ENCODE measurements around the gene EXOSC10. TPM values are rescaled to one million over a fixed set of nuclear protein-coding genes. Genes with fewer than 3 reads are reported as not detected.

Gene EXOSC10
- total RNA-seq, 1 experiment from 2014 or later, result 73.0 TPM

GRCh38 chr1:11138029-11138428, 38.4 kb upstream of the EXOSC10 start:
- ATAC-seq, result no peak

DNA sequence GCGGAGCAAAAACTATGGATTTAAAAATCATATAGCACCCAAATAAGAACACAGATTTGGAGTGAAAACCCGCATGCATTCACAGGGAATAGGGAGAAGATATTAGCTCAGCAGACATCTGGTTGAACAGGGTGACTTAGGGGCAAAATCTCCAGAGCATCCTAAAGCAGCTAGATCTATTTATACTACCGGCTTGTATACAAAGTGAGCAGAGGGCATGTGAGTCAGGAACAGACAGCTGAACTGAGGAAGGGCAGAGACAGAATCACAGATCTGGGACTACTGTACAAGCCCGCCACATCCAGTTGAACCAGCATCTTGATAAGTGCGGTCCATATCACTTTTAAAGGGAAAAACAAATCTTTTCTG, 35.2 kb upstream of the EXOSC10 start:
- Mint-ChIP-seq H3K4me1 (no peaks in the 10 kb centered on the region), H3K27me3 (ENCODE audit: low read depth) (no peaks in the 10 kb centered on the region), H3K9me3 (no peaks in the 10 kb centered on the region), H3K27ac (no peak overlapping the region), H3K4me3 (no peak overlapping the region), H3K36me3 (peaks cover 39% of the 10 kb centered on the region)
- ATAC-seq (no peak), DNase-seq (ENCODE audit: low spot score) (no peak)
- ChIA-PET POLR2A (no interaction called here), CTCF (no interaction called here)
- TF ChIP-seq SMAD4 (CRISPR knock-in tag; IDR thresholded peaks at IDR 0.05), result no peak
- TF ChIP-seq, protein P1, sequence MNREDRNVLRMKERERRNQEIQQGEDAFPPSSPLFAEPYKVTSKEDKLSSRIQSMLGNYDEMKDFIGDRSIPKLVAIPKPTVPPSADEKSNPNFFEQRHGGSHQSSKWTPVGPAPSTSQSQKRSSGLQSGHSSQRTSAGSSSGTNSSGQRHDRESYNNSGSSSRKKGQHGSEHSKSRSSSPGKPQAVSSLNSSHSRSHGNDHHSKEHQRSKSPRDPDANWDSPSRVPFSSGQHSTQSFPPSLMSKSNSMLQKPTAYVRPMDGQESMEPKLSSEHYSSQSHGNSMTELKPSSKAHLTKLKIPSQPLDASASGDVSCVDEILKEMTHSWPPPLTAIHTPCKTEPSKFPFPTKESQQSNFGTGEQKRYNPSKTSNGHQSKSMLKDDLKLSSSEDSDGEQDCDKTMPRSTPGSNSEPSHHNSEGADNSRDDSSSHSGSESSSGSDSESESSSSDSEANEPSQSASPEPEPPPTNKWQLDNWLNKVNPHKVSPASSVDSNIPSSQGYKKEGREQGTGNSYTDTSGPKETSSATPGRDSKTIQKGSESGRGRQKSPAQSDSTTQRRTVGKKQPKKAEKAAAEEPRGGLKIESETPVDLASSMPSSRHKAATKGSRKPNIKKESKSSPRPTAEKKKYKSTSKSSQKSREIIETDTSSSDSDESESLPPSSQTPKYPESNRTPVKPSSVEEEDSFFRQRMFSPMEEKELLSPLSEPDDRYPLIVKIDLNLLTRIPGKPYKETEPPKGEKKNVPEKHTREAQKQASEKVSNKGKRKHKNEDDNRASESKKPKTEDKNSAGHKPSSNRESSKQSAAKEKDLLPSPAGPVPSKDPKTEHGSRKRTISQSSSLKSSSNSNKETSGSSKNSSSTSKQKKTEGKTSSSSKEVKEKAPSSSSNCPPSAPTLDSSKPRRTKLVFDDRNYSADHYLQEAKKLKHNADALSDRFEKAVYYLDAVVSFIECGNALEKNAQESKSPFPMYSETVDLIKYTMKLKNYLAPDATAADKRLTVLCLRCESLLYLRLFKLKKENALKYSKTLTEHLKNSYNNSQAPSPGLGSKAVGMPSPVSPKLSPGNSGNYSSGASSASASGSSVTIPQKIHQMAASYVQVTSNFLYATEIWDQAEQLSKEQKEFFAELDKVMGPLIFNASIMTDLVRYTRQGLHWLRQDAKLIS (CRISPR knock-in tag; IDR thresholded peaks at IDR 0.05; ENCODE audit: borderline replicate concordance), result no peak
- TF ChIP-seq, protein P2, sequence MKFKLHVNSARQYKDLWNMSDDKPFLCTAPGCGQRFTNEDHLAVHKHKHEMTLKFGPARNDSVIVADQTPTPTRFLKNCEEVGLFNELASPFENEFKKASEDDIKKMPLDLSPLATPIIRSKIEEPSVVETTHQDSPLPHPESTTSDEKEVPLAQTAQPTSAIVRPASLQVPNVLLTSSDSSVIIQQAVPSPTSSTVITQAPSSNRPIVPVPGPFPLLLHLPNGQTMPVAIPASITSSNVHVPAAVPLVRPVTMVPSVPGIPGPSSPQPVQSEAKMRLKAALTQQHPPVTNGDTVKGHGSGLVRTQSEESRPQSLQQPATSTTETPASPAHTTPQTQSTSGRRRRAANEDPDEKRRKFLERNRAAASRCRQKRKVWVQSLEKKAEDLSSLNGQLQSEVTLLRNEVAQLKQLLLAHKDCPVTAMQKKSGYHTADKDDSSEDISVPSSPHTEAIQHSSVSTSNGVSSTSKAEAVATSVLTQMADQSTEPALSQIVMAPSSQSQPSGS (CRISPR knock-in tag; IDR thresholded peaks at IDR 0.05; ENCODE audit: borderline replicate concordance, low read depth), result no peak
- no peak for TF ChIP-seq CREB1 (CRISPR knock-in tag; IDR thresholded peaks at IDR 0.05)
- TF ChIP-seq, protein P3, sequence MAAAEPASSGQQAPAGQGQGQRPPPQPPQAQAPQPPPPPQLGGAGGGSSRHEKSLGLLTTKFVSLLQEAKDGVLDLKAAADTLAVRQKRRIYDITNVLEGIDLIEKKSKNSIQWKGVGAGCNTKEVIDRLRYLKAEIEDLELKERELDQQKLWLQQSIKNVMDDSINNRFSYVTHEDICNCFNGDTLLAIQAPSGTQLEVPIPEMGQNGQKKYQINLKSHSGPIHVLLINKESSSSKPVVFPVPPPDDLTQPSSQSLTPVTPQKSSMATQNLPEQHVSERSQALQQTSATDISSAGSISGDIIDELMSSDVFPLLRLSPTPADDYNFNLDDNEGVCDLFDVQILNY (CRISPR knock-in tag; IDR thresholded peaks at IDR 0.05), result no peak
- TF ChIP-seq JUN (CRISPR knock-in tag; IDR thresholded peaks at IDR 0.05), result no peak
- TF ChIP-seq ATF1 (CRISPR knock-in tag; IDR thresholded peaks at IDR 0.05), result no peak
- no peak for TF ChIP-seq TCF7 (CRISPR knock-in tag; IDR thresholded peaks at IDR 0.05; ENCODE audit: low read depth)

More at GRCh38 chr1:11138029-11138428, 38.4 kb upstream of the EXOSC10 start:
- no peak for DNase-seq (ENCODE audit: low spot score)
- Mint-ChIP-seq H3K9me3 (no peaks in the 10 kb centered on the region), H3K4me3 (no peak overlapping the region), H3K4me1 (no peaks in the 10 kb centered on the region), H3K27me3 (ENCODE audit: low read depth) (no peaks in the 10 kb centered on the region), H3K27ac (no peak overlapping the region), H3K36me3 (peaks cover 25% of the 10 kb centered on the region)
- POLR2A ChIA-PET, result no interaction called here
- no peak for TF ChIP-seq STAT6 (CRISPR knock-in tag; conservative IDR thresholded peaks at IDR 0.05; ENCODE audit: low read depth)
- CTCF ChIA-PET, result no interaction called here

DNA sequence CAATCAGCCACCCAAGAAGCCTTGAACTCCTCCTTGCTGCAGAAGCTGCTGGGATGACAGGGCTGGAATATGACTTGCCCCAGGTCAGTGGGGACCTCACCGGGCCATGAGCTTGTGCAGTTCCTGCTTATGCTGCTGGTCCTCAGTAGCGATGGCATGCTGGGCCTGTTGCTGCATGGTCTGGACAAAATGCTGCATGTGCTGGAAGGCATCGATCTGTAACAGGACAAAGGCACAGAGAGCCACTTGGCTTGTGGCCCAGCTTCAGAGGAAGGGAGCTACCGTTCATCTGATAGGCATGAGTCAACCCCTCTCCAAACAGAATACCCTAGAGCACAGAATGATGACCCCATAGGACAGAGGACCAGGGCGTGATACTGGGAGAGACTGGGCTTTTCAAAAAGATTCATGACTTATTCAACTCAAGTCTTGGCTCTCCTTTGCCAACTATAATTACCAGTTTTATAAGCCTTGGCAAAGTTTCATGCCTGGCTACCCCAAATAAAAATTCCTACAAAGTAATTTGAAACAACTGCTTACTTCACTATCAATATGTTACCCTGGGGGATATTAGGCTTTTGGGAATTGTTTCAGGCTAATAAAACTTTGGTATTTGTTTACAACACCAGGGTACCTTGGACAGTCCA, 34.7 kb upstream of the EXOSC10 start:
- H3K9me3 Mint-ChIP-seq, result no peaks in the 10 kb centered on the region
- ATAC-seq (no peak), DNase-seq (ENCODE audit: low spot score) (no peak)
- POLR2A ChIA-PET, result no interaction called here
- no peak overlapping the region for H3K4me3 Mint-ChIP-seq
- H3K27me3 Mint-ChIP-seq (ENCODE audit: low read depth), result no peaks in the 10 kb centered on the region
- peaks cover 44% of the 10 kb centered on the region for H3K36me3 Mint-ChIP-seq
- CTCF ChIA-PET, result interaction anchor here (2.0 kb wide), 1 partner anchor 97 kb away, joined by 5 read pairs; no protein-coding TSS in a partner anchor
- no peak overlapping the region for H3K27ac Mint-ChIP-seq
- no peaks in the 10 kb centered on the region for H3K4me1 Mint-ChIP-seq
- TF ChIP-seq, protein P4, sequence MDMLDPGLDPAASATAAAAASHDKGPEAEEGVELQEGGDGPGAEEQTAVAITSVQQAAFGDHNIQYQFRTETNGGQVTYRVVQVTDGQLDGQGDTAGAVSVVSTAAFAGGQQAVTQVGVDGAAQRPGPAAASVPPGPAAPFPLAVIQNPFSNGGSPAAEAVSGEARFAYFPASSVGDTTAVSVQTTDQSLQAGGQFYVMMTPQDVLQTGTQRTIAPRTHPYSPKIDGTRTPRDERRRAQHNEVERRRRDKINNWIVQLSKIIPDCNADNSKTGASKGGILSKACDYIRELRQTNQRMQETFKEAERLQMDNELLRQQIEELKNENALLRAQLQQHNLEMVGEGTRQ (CRISPR knock-in tag; IDR thresholded peaks at IDR 0.05), result no peak
- TF ChIP-seq, protein P5, sequence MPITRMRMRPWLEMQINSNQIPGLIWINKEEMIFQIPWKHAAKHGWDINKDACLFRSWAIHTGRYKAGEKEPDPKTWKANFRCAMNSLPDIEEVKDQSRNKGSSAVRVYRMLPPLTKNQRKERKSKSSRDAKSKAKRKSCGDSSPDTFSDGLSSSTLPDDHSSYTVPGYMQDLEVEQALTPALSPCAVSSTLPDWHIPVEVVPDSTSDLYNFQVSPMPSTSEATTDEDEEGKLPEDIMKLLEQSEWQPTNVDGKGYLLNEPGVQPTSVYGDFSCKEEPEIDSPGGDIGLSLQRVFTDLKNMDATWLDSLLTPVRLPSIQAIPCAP (CRISPR knock-in tag; IDR thresholded peaks at IDR 0.05), result no peak
- TF ChIP-seq, protein P6, sequence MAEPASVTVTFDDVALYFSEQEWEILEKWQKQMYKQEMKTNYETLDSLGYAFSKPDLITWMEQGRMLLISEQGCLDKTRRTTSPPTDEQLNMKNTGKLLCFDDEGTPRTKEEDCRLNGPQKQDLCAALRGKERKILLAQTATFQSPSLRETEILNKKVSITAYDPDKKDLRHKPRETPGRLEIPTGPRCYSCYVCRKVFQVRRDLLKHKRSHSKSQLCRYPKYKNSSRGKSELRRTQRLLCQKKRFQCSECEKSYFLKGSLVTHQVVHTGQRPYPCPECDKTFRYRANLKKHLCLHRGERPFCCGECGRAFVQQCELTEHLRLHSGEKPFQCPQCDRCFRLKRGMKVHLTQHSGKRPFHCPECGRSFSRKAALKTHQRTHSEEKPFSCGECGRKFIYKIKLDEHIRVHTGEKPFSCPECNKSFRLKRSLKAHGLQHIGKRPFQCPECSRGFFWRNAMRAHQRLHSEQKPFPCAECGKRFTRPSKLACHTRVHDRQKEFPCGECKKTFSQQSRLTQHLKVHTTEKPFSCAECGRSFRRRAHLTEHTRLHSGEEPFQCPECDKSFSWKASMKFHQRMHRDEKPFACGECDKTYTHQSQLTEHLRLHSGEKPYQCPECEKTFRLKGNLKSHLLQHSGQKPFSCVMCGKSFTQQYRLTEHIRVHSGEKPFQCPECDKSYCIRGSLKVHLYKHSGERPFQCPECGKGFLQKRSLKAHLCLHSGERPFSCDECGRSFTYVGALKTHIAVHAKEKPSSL (CRISPR knock-in tag; conservative IDR thresholded peaks at IDR 0.05), result no peak
- TF ChIP-seq ZNF423 (CRISPR knock-in tag; IDR thresholded peaks at IDR 0.05), result no peak
- TF ChIP-seq CREB1 (CRISPR knock-in tag; IDR thresholded peaks at IDR 0.05), result no peak
- TF ChIP-seq ELF4 (CRISPR knock-in tag; IDR thresholded peaks at IDR 0.05; ENCODE audit: low read depth), result no peak
- no peak for TF ChIP-seq NR3C1 (CRISPR knock-in tag; conservative IDR thresholded peaks at IDR 0.05; ENCODE audit: low read depth)
- TF ChIP-seq, protein P7, sequence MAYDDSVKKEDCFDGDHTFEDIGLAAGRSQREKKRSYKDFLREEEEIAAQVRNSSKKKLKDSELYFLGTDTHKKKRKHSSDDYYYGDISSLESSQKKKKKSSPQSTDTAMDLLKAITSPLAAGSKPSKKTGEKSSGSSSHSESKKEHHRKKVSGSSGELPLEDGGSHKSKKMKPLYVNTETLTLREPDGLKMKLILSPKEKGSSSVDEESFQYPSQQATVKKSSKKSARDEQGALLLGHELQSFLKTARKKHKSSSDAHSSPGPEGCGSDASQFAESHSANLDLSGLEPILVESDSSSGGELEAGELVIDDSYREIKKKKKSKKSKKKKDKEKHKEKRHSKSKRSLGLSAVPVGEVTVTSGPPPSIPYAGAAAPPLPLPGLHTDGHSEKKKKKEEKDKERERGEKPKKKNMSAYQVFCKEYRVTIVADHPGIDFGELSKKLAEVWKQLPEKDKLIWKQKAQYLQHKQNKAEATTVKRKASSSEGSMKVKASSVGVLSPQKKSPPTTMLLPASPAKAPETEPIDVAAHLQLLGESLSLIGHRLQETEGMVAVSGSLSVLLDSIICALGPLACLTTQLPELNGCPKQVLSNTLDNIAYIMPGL (CRISPR knock-in tag; IDR thresholded peaks at IDR 0.05), result no peak
